IMR-90 (cell line): ENCODE measurements around the gene GNAS. TPM values are rescaled to one million over a fixed set of nuclear protein-coding genes. Genes with fewer than 3 reads are reported as not detected.

Experiments
- ATAC-seq: fragments of 200-7000 bp; cut with Tn5 transposase; 2 replicates; pipeline ENCODE4 v1.9.1; 2020; ENCODE audit warnings: low read depth, mild to moderate bottlenecking, moderate library complexity
- BruUV-seq: library from RNA; stranded (reverse); fragments of 400-500 nt; replicated peaks from 2 replicates; lab custom pipeline; 2021; lab: Mats Ljungman, UMichigan
- CTCF ChIA-PET: fragments of 300-600 bp; formaldehyde crosslinking; extraction: SDS; loops from one replicate; lab custom pipeline; 2021; ENCODE audit warnings: antibody characterized with exemption; lab: Yijun Ruan, JAX
- POLR2A ChIA-PET: fragments of 300-600 bp; sonication (Branson Sonifier 250); formaldehyde crosslinking; loops from one replicate; lab custom pipeline; 2022; ENCODE audit warnings: antibody characterized with exemption; ENCODE audit not compliant: unreplicated experiment; lab: Charles Lee
- DNase-seq: peaks from one replicate; pipeline ENCODE4 v3.0.0; 2013
- H2AFZ ChIP-seq: replicated peaks from 2 replicates; pipeline ENCODE3; 2013; ENCODE audit warnings: low read length, mild to moderate bottlenecking; ENCODE audit not compliant: poor library complexity
- H2AK5ac ChIP-seq: 2 replicates; pipeline ENCODE4 v1.6.1; 2013; ENCODE audit warnings: low read depth, low read length, inconsistent platforms
- H2AK9ac ChIP-seq: replicated peaks from 2 replicates; pipeline ENCODE3; 2013; ENCODE audit warnings: mild to moderate bottlenecking, low read depth, low read length, moderate library complexity; ENCODE audit not compliant: poor library complexity
- H2BK120ac ChIP-seq: 2 replicates; pipeline ENCODE4 v1.6.1; 2013; ENCODE audit warnings: low read depth, low read length, inconsistent platforms
- H2BK15ac ChIP-seq: 3 replicates; pipeline ENCODE4 v1.6.1; 2013; ENCODE audit warnings: low read depth, low read length, inconsistent platforms
- H2BK20ac ChIP-seq: 2 replicates; pipeline ENCODE4 v1.6.1; 2013; ENCODE audit warnings: low read depth, mild to moderate bottlenecking, inconsistent platforms, low read length, moderate library complexity
- H2BK5ac ChIP-seq: 2 replicates; pipeline ENCODE4 v1.6.1; 2013; ENCODE audit warnings: mild to moderate bottlenecking, low read depth, low read length, inconsistent platforms; ENCODE audit not compliant: poor library complexity, severe bottlenecking
- H3K14ac ChIP-seq: replicated peaks from 2 replicates; pipeline ENCODE4 v1.6.1; 2013; ENCODE audit warnings: low read depth, low read length, inconsistent platforms
- H3K18ac ChIP-seq: 2 replicates; pipeline ENCODE4 v1.6.1; 2013; ENCODE audit warnings: low read depth, low read length, control low read depth
- H3K23ac ChIP-seq: 2 replicates; pipeline ENCODE4 v1.6.1; 2013; ENCODE audit warnings: low read depth, low read length, inconsistent platforms
- H3K27ac ChIP-seq: 2 replicates; pipeline ENCODE4 v1.5.1; 2013; ENCODE audit warnings: mild to moderate bottlenecking, control low read depth, low read length; ENCODE audit not compliant: insufficient read depth
- H3K27me3 ChIP-seq: 2 replicates; pipeline ENCODE4 v1.6.1; 2013; ENCODE audit warnings: low read length; ENCODE audit not compliant: control insufficient read depth, insufficient read depth
- H3K36me3 ChIP-seq: 2 replicates; pipeline ENCODE4 v1.6.1; 2013; ENCODE audit warnings: low read length, mixed read lengths; ENCODE audit not compliant: control insufficient read depth, insufficient read depth
- H3K4ac ChIP-seq: 2 replicates; pipeline ENCODE4 v1.6.1; 2013; ENCODE audit warnings: low read depth, low read length, inconsistent platforms
- H3K4me1 ChIP-seq: 2 replicates; pipeline ENCODE4 v1.6.1; 2013; ENCODE audit warnings: low read length, mixed read lengths; ENCODE audit not compliant: control insufficient read depth, insufficient read depth
- H3K4me2 ChIP-seq: 2 replicates; pipeline ENCODE4 v1.6.1; 2013; ENCODE audit warnings: low read depth, mild to moderate bottlenecking, control low read depth, low read length, moderate library complexity
- H3K4me3 ChIP-seq: 2 replicates; pipeline ENCODE4 v1.5.1; 2013; ENCODE audit warnings: low read depth, mild to moderate bottlenecking, control low read depth, low read length, moderate library complexity; ENCODE audit not compliant: insufficient read depth
- H3K56ac ChIP-seq: 2 replicates; pipeline ENCODE4 v1.6.1; 2013; ENCODE audit warnings: low read length, inconsistent platforms; ENCODE audit not compliant: insufficient read depth; ENCODE audit errors: extremely low read depth
- H3K79me1 ChIP-seq, 2 experiments: 2 replicates each; pipeline ENCODE4 v1.6.1; 2013; ENCODE audit warnings: low read length in 2 of 2, inconsistent platforms in 1 of 2, low read depth in 1 of 2
- H3K9ac ChIP-seq: 2 replicates; pipeline ENCODE4 v1.6.1; 2013; ENCODE audit warnings: low read depth, low read length, control low read depth
- H3K9me1 ChIP-seq: 2 replicates; pipeline ENCODE4 v1.6.1; 2013; ENCODE audit warnings: low read length, inconsistent platforms; ENCODE audit not compliant: insufficient read depth
- H3K9me3 ChIP-seq: 2 replicates; pipeline ENCODE4 v1.6.1; 2013; ENCODE audit warnings: low read length; ENCODE audit not compliant: control insufficient read depth, insufficient read depth
- H4K20me1 ChIP-seq: 2 replicates; pipeline ENCODE4 v1.6.1; 2013; ENCODE audit warnings: low read length, inconsistent platforms; ENCODE audit not compliant: insufficient read depth
- H4K5ac ChIP-seq: 2 replicates; pipeline ENCODE4 v1.6.1; 2013; ENCODE audit warnings: mild to moderate bottlenecking, low read depth, low read length, control low read depth
- H4K8ac ChIP-seq, 2 experiments: 2 replicates each; pipeline ENCODE4 v1.6.1; 2013; ENCODE audit warnings: low read depth in 2 of 2, low read length in 2 of 2, control low read depth in 1 of 2, inconsistent platforms in 1 of 2
- H4K91ac ChIP-seq: 2 replicates; pipeline ENCODE4 v1.6.1; 2013; ENCODE audit warnings: low read depth, low read length, inconsistent platforms; ENCODE audit not compliant: insufficient read depth
- BHLHE40 ChIP-seq: fragments of 150-350 bp; IDR thresholded peaks from 2 replicates; pipeline ENCODE4 v1.6.1; 2016; ENCODE audit warnings: mild to moderate bottlenecking, low read depth, low read length
- CEBPB ChIP-seq: IDR thresholded peaks from 2 replicates; pipeline ENCODE4 v1.6.1; 2012; ENCODE audit warnings: low read depth, low read length, improper control_type of control experiment
- CHD1 ChIP-seq: IDR thresholded peaks from 2 replicates; pipeline ENCODE4 v1.6.1; 2012; ENCODE audit warnings: low read depth, low read length, improper control_type of control experiment
- CTCF ChIP-seq: conservative IDR thresholded peaks from 2 replicates; pipeline ENCODE4 v1.5.1; 2012; ENCODE audit warnings: mild to moderate bottlenecking, low read depth, low read length, improper control_type of control experiment
- ELK1 ChIP-seq: fragments of 150-350 bp; IDR thresholded peaks from 2 replicates; pipeline ENCODE4 v1.6.1; 2016; ENCODE audit warnings: low read depth, mild to moderate bottlenecking, low read length, moderate library complexity, borderline replicate concordance
- FOS ChIP-seq: fragments of 150-350 bp; IDR thresholded peaks from 2 replicates; pipeline ENCODE4 v1.6.1; 2016; ENCODE audit warnings: low read depth, low read length
- MAFK ChIP-seq: IDR thresholded peaks from 2 replicates; pipeline ENCODE4 v1.6.1; 2012; ENCODE audit warnings: low read depth, low read length, improper control_type of control experiment
- MAZ ChIP-seq: IDR thresholded peaks from 2 replicates; pipeline ENCODE4 v1.6.1; 2012; ENCODE audit warnings: low read depth, mild to moderate bottlenecking, low read length, improper control_type of control experiment, moderate library complexity, borderline replicate concordance
- MXI1 ChIP-seq: IDR thresholded peaks from 2 replicates; pipeline ENCODE4 v1.6.1; 2012; ENCODE audit warnings: low read depth, mild to moderate bottlenecking, low read length, moderate library complexity, borderline replicate concordance
- NFE2L2 ChIP-seq: fragments of 150-350 bp; IDR thresholded peaks from 2 replicates; pipeline ENCODE4 v1.6.1; 2016; ENCODE audit warnings: low read depth, mild to moderate bottlenecking, low read length
- POLR2A ChIP-seq: IDR thresholded peaks from 2 replicates; pipeline ENCODE4 v1.6.1; 2012; ENCODE audit warnings: mild to moderate bottlenecking, low read depth, low read length
- RAD21 ChIP-seq: IDR thresholded peaks from 2 replicates; pipeline ENCODE4 v1.6.1; 2012; ENCODE audit warnings: low read length, improper control_type of control experiment
- RCOR1 ChIP-seq: IDR thresholded peaks from 2 replicates; pipeline ENCODE4 v1.6.1; 2012; ENCODE audit warnings: mild to moderate bottlenecking, low read length, improper control_type of control experiment; ENCODE audit not compliant: insufficient replicate concordance
- RFX5 ChIP-seq: IDR thresholded peaks from 2 replicates; pipeline ENCODE4 v1.8.0; 2012; ENCODE audit warnings: low read depth, mild to moderate bottlenecking, low read length, moderate library complexity
- SMC3 ChIP-seq: fragments of 150-350 bp; IDR thresholded peaks from 2 replicates; pipeline ENCODE4 v1.6.1; 2016; ENCODE audit warnings: low read depth, mild to moderate bottlenecking, antibody characterized with exemption, low read length, moderate library complexity
- USF2 ChIP-seq: fragments of 150-350 bp; IDR thresholded peaks from 2 replicates; pipeline ENCODE4 v1.6.1; 2017; ENCODE audit warnings: mild to moderate bottlenecking, antibody characterized with exemption, low read length, low read depth
- WGBS, 2 experiments: methylation state at CpG; one replicate each; pipeline versions ENCODE4 v1.1.5 to v1.1.7; 2013; ENCODE audit warnings: missing lambda C conversion rate in 2 of 2; ENCODE audit not compliant: insufficient read length in 1 of 2; ENCODE audit errors: extremely low coverage in 2 of 2; 5-methylcytosine and 5-hydroxymethylcytosine counted together
- dilution Hi-C: fragments of 300-500 bp; cut with HindIII; formaldehyde crosslinking; loops from one replicate; pipeline ENCODE4 v1.14.3; 2018; ENCODE audit warnings: low sequenced_read_pairs; ENCODE audit not compliant: unreplicated experiment
- in situ Hi-C: fragments of 300-500 bp; cut with MboI; formaldehyde crosslinking; loops from 3 replicates; pipeline ENCODE4 v1.14.3; 2019; ENCODE audit warnings: low sequenced_read_pairs, inconsistent platforms, mixed read lengths
- intact Hi-C: fragments of 100-400 bp; cut with micrococcal nuclease; formaldehyde crosslinking; loops from 2 replicates; pipeline ENCODE4 v1.10.0; 2022
- polyA plus RNA-seq, 3 experiments: library from polyadenylated mRNA; depleted of rRNA; stranded (reverse); fragments of >200 nt; gene quantifications; 2 replicates each; pipeline ENCODE4 v1.2.3, GENCODE V29; 2012; ENCODE audit warnings: low replicate concordance in 1 of 3
- total RNA-seq: library from RNA; depleted of rRNA; stranded (reverse); fragments of >200 nt; gene quantifications from 2 replicates; pipeline ENCODE4 v1.2.3, GENCODE V29; 2012

Gene GNAS
- total and polyA plus RNA-seq, 2 of the 4 experiments (the other 2 are of a cell fraction), result 397 to 1,356 TPM

GRCh38 chr20:58891718-58892140 lies 39.2 kb downstream of the GNAS start:
- no peak overlapping the region for H2BK20ac ChIP-seq
- peak overlapping the region; percentile 100 for H3K9ac ChIP-seq
- peaks cover 11% of the 10 kb centered on the region for H3K4me1 ChIP-seq
- ChIA-PET CTCF (no interaction called here), POLR2A (no interaction called here)
- no peaks in the 10 kb centered on the region for H3K27me3 ChIP-seq
- H3K23ac ChIP-seq, result peak overlapping the region; percentile 81; the same call in 1 of the 2 replicates
- 0% methylated on average over 6 of the region's 55 CpGs; no CpG with 5 or more reads in 1 of the 2 experiments for WGBS, 2 experiments
- dilution Hi-C loops, result no loop called here
- no peak overlapping the region for H2BK15ac ChIP-seq
- peak overlapping the region; percentile 93 for H2BK5ac ChIP-seq
- H3K79me1 ChIP-seq, result peaks cover 5 to 26% of the 10 kb centered on the region in 2 experiments; a peak in 3 of 4 replicates
- peak overlapping the region; percentile 11; the same call in 1 of the 2 replicates for H2BK120ac ChIP-seq
- peak overlapping the region; percentile 73 for H2AK9ac ChIP-seq
- H3K9me1 ChIP-seq, result peaks cover 3% of the 10 kb centered on the region; the same call in 1 of the 2 replicates
- no peaks in the 10 kb centered on the region for H3K9me3 ChIP-seq
- H3K36me3 ChIP-seq, result peaks cover 2% of the 10 kb centered on the region
- peak overlapping the region; percentile 100 for H3K4me3 ChIP-seq
- in situ Hi-C loops, result no loop called here
- H2AK5ac ChIP-seq, result peak overlapping the region; percentile 40; the same call in 1 of the 2 replicates
- BruUV-seq, result no TSS peak
- peak overlapping the region; percentile 83 for H3K14ac ChIP-seq
- H4K8ac ChIP-seq, result peak overlapping the region; percentile 66 to 83; a peak in 2 of 4 replicates
- H3K56ac ChIP-seq, result peak overlapping the region; percentile 65
- H3K4me2 ChIP-seq, result peak overlapping the region; percentile 32; the same call in 1 of the 2 replicates
- peak overlapping the region; percentile 100 for H3K27ac ChIP-seq
- peak overlapping the region; percentile 85 for H4K91ac ChIP-seq
- TF ChIP-seq MAFK (no peak), MAZ (no peak), POLR2A (no peak), BHLHE40 (no peak), MXI1 (no peak), SMC3 (no peak), RAD21 (no peak), FOS (no peak), RCOR1 (no peak), CHD1 (no peak), CEBPB (no peak), NFE2L2 (no peak), RFX5 (no peak), USF2 (no peak), ELK1 (no peak), CTCF (no peak)
- H2AFZ ChIP-seq, result peak overlapping the region; percentile 87
- intact Hi-C loops, result loop anchor here (1.0 to 5.0 kb wide), 2 partner anchors 11 to 141 kb away; partner anchors contain the start of gene ATP5F1E
- peak; percentile 1; the same call in 1 of the 2 replicates for ATAC-seq
- peak overlapping the region; percentile 92 for H3K4ac ChIP-seq
- DNase-seq, result no peak
- H4K5ac ChIP-seq, result peak overlapping the region; percentile 88
- H4K20me1 ChIP-seq, result peaks cover 41% of the 10 kb centered on the region
- H3K18ac ChIP-seq, result peak overlapping the region; percentile 96
